Esophagus muscularis mucosa (tissue), 4 donors: ENCODE measurements around the gene TK1. TPM values are rescaled to one million over a fixed set of nuclear protein-coding genes. Genes with fewer than 3 reads are reported as not detected.
A peak's percentile ranks its signal among the peaks of the same experiment; 100 is the strongest.
"Not testable (repeated sequence)": the region's sequence is repeated elsewhere in the genome, so short reads cannot be mapped to it uniquely, and the experiment has no call there.

ENCODE experiments used
- DNase-seq: peaks from one replicate; pipeline ENCODE4 v3.0.0-alpha.2; 2017; ENCODE audit errors: extremely low spot score
- H3K27ac ChIP-seq, 4 donors: fragments of 200-600 bp; sonication (generic); replicated peaks in 1 of 4; 1 replicate in 3 of 4; 2 replicates in 1 of 4; pipeline ENCODE4 v1.5.1; 2016 to 2019; ENCODE audit warnings: mild to moderate bottlenecking in 1 of 4
- H3K27me3 ChIP-seq, 4 donors: fragments of 200-600 bp; sonication (generic); one replicate each; pipeline versions ENCODE4 v1.5.1 to v1.6.0; 2016 to 2019
- H3K36me3 ChIP-seq, 4 donors: fragments of 200-600 bp; sonication (generic); one replicate each; pipeline ENCODE4 v1.5.1; 2016 to 2019
- H3K4me1 ChIP-seq, 4 donors: fragments of 200-600 bp; sonication (generic); one replicate each; pipeline ENCODE4 v1.5.1; 2016 to 2019
- H3K4me3 ChIP-seq, 4 donors: fragments of 200-600 bp; sonication (generic); 1 replicate in 2 of 4; 2 replicates in 2 of 4; pipeline ENCODE4 v1.5.1; 2016 to 2019; ENCODE audit warnings: mild to moderate bottlenecking in 4 of 4, moderate library complexity in 1 of 4
- H3K9me3 ChIP-seq, 4 donors: fragments of 200-600 bp; sonication (generic); 1 replicate in 3 of 4; 2 replicates in 1 of 4; pipeline ENCODE4 v1.5.1; 2016 to 2019
- EP300 ChIP-seq: sonication (generic); formaldehyde crosslinking; IDR thresholded peaks from one replicate; pipeline ENCODE4 v1.6.1; 2017; ENCODE audit warnings: antibody characterized with exemption
- POLR2A ChIP-seq: fragments of 450-650 bp; IDR thresholded peaks from one replicate; pipeline ENCODE4 v1.6.1; 2017; ENCODE audit warnings: antibody characterized with exemption, moderate library complexity, mild to moderate bottlenecking, low read depth
- POLR2AphosphoS5 ChIP-seq, 2 donors: sonication (generic); formaldehyde crosslinking; IDR thresholded peaks; one replicate each; pipeline ENCODE4 v1.6.1; 2017; ENCODE audit warnings: antibody characterized with exemption in 2 of 2
- WGBS: methylation state at CpG from one replicate; pipeline ENCODE4 v1.1.5; 2018; 5-methylcytosine and 5-hydroxymethylcytosine counted together
- intact Hi-C: fragments of 100-400 bp; cut with DNase I; formaldehyde crosslinking; loops from one replicate; pipeline ENCODE4 v1.15.1; 2023
- total RNA-seq, 4 donors: library from RNA; depleted of rRNA; stranded (reverse); fragments of >200 nt; gene quantifications; one replicate each; pipeline versions ENCODE4 v1.1.0 to v1.2.1, GENCODE V29; 2016
- TF ChIP-seq, protein P1 (sequence below), 3 experiments: fragments of 200-600 bp in 2 of 3; fragments of 450-650 bp in 1 of 3; sonication (generic) in 2 of 3; IDR thresholded peaks; one replicate each; pipeline ENCODE4 v1.5.1; 2017 to 2019; ENCODE audit warnings: antibody characterized with exemption in 3 of 3, mild to moderate bottlenecking in 2 of 3, moderate library complexity in 1 of 3

TK1 gene
- 10 to 100 TPM in 2 of 4 donors, 1 to 10 TPM in 2; 7.9 to 22.1 (median 14.5) TPM for total RNA-seq

- peaks cover 28 to 68% (median 66%) of the 10 kb centered on the region in 4 donors for H3K4me1 ChIP-seq
- 6% methylated on average over 55 of the region's 57 CpGs for WGBS
These were observed at the start of gene TK1, which contains the start of gene AFMID for GRCh38 chr17:78186692-78187595. TK1 (minus strand) TSS chr17:78187052; CDS start chr17:78186994, 58 bp downstream. AFMID (plus strand) TSS chr17:78187362; CDS start chr17:78187371, 9 bp downstream.

DNA sequence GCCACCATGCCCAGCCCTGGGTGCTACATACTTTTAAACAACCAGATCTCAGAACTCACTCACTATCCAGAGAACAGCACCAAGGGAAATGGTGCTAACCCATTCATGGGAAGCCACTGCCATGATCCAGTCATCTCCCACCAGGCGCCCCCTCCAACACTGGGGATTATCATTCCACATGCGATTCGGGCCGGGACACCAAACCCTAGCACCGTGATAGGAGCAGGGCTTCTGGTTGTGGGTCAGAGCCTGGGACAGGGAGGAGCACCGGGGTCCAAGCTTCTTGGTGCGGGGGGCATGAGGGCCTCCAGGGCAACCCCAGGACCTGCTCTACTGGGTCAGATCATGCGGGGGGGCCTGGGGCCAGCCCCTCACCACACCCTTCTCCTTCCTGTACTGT, 49.0 kb upstream of the TK1 start:
- 81% methylated on average over 4 of the region's 8 CpGs for WGBS
- Histone ChIP-seq H3K4me1 (peaks cover 4 to 18% (median 12%) of the 10 kb centered on the region in 4 donors), H3K27me3 (peaks cover 0 to 30% (median 17%) of the 10 kb centered on the region in 4 donors), H3K9me3 (no peaks in the 10 kb centered on the region), H3K4me3 (no peak overlapping the region), H3K27ac (no peak overlapping the region), H3K36me3 (no peaks in the 10 kb centered on the region)
- no peak for TF ChIP-seq EP300
- no peak for TF ChIP-seq POLR2A
- no peak for TF ChIP-seq POLR2AphosphoS5 (IDR thresholded peaks at IDR 0.05)
- TF ChIP-seq, protein P1, sequence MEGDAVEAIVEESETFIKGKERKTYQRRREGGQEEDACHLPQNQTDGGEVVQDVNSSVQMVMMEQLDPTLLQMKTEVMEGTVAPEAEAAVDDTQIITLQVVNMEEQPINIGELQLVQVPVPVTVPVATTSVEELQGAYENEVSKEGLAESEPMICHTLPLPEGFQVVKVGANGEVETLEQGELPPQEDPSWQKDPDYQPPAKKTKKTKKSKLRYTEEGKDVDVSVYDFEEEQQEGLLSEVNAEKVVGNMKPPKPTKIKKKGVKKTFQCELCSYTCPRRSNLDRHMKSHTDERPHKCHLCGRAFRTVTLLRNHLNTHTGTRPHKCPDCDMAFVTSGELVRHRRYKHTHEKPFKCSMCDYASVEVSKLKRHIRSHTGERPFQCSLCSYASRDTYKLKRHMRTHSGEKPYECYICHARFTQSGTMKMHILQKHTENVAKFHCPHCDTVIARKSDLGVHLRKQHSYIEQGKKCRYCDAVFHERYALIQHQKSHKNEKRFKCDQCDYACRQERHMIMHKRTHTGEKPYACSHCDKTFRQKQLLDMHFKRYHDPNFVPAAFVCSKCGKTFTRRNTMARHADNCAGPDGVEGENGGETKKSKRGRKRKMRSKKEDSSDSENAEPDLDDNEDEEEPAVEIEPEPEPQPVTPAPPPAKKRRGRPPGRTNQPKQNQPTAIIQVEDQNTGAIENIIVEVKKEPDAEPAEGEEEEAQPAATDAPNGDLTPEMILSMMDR (IDR thresholded peaks at IDR 0.05) = no peak
- intact Hi-C loops = no loop called here
- DNase-seq = no peak

More at GRCh38 chr17:78186692-78187595, at the start of gene TK1, which contains the start of gene AFMID:
- intact Hi-C loops = no loop called here
- Histone ChIP-seq H3K27me3 (no peaks in the 10 kb centered on the region), H3K27ac (peak within 1 kb of the TSS; percentile 72 to 86 (median 83)), H3K4me3 (peak within 1 kb of the TSS; percentile 46 to 67 (median 58)), H3K9me3 (no peaks in the 10 kb centered on the region), H3K36me3 (peaks cover 6 to 17% (median 16%) of the 10 kb centered on the region in 4 donors)
- peak; percentile 99 for DNase-seq
- TF ChIP-seq, protein P1 (IDR thresholded peaks at IDR 0.05) = peak; percentile 79 to 99 (median 93)
- TF ChIP-seq POLR2A (no peak), POLR2AphosphoS5 (IDR thresholded peaks at IDR 0.05) (peak; percentile 63 to 86), EP300 (no peak)

- H3K4me3 ChIP-seq, H3K9me3 ChIP-seq, DNase-seq, H3K36me3 ChIP-seq, intact Hi-C loops: not testable (repeated sequence)
- Histone ChIP-seq H3K4me1 (peaks cover 4 to 18% (median 12%) of the 10 kb centered on the region in 4 donors), H3K27me3 (peaks cover 0 to 39% (median 22%) of the 10 kb centered on the region in 4 donors), H3K27ac (peak overlapping the region in 1 of 4 donors; percentile 20)
- WGBS = 86% methylated on average over 6 of the region's 6 CpGs
- peak in 1 of 2 donors; percentile 33 for TF ChIP-seq POLR2AphosphoS5 (IDR thresholded peaks at IDR 0.05)
These were observed 48.2 kb upstream of the TK1 start for GRCh38 chr17:78235022-78235421.

DNA sequence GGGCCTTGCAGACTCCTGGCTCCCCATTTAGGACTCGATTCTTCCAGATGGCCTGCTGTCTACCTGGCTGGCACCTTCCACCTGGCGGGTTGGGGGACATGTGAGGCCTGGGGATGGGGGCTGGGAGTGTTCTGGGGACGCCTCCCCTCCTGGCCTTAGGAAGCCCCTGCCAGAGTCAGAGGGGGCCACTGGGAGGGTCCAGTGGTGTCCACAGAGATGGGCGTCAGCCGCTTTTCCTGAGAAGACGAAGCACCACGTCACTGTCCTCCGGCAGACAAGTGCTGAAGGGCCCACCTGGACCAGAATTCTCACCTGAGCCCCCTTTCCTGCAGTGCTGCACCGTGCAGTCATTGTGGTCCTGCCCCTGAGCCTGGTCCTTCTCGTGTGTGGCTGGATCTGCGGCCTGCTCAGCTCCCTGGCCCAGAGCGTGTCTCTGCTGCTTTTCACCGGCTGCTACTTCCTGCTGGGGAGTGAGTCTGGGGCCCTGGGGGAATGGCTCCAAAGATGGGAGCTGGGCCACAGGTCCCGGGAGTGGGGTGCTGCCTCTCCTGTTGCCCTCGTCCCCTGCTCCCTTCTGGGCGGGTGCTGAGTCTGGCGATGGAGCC, 47.5 kb upstream of the TK1 start:
- Histone ChIP-seq H3K4me3 (no peak overlapping the region), H3K36me3 (no peaks in the 10 kb centered on the region), H3K27ac (peak overlapping the region in 1 of 4 donors; percentile 20), H3K9me3 (no peaks in the 10 kb centered on the region), H3K4me1 (peaks cover 4 to 18% (median 12%) of the 10 kb centered on the region in 4 donors), H3K27me3 (peaks cover 0 to 39% (median 22%) of the 10 kb centered on the region in 4 donors)
- WGBS = 82% methylated on average over 10 of the region's 17 CpGs
- TF ChIP-seq POLR2A (no peak), EP300 (no peak), POLR2AphosphoS5 (IDR thresholded peaks at IDR 0.05) (no peak)
- TF ChIP-seq, protein P1 (IDR thresholded peaks at IDR 0.05) = no peak
- DNase-seq = no peak
- intact Hi-C loops = no loop called here

DNA sequence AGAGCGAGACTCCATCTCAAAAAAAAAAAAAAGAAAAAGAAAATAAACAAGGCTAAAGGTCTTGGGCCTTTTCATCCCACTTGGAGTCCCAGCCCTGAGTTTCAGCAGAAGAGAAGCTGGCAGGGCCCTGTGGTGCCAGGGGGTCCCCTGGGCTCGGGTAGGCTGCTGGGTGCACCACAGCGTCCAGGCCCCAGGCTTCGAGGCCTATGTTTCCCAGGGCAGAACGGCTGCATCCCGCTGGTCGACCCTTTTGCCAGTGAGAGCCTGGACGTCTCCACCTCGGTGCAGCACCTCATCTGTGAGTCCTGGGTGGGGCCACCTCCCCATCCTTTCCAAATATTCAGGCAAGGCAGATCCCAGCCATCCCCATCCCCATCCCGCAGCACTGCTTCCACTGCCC, 46.8 kb upstream of the TK1 start:
- H3K27me3 ChIP-seq = peaks cover 0 to 39% (median 22%) of the 10 kb centered on the region in 4 donors
- peaks cover 4 to 18% (median 12%) of the 10 kb centered on the region in 4 donors for H3K4me1 ChIP-seq
- WGBS = 91% methylated on average over 10 of the region's 10 CpGs
- intact Hi-C loops = no loop called here
- DNase-seq = no peak
- TF ChIP-seq EP300 = no peak
- no peak for TF ChIP-seq POLR2A
- TF ChIP-seq, protein P1 (IDR thresholded peaks at IDR 0.05) = no peak
- no peak for TF ChIP-seq POLR2AphosphoS5 (IDR thresholded peaks at IDR 0.05)
- no peak overlapping the region for H3K4me3 ChIP-seq
- H3K27ac ChIP-seq = no peak overlapping the region
- H3K9me3 ChIP-seq = no peaks in the 10 kb centered on the region
- no peaks in the 10 kb centered on the region for H3K36me3 ChIP-seq
